Muscle layer of colon (tissue), 2 donors: ENCODE measurements around the gene MYRFL.

Experiments used
- H3K27ac ChIP-seq: one replicate; pipeline ENCODE4 v1.7.0; 2013; ENCODE audit warnings: low read depth, mild to moderate bottlenecking, low read length, moderate library complexity
- H3K27me3 ChIP-seq, 2 donors: one replicate each; pipeline ENCODE4 v1.7.0; 2013; ENCODE audit warnings: low read length in 2 of 2, mild to moderate bottlenecking in 2 of 2; ENCODE audit not compliant: insufficient read depth in 2 of 2, control insufficient read depth in 1 of 2
- H3K36me3 ChIP-seq: one replicate; pipeline ENCODE4 v1.7.0; 2013; ENCODE audit warnings: mild to moderate bottlenecking, low read length; ENCODE audit not compliant: insufficient read depth
- H3K4me1 ChIP-seq: one replicate; pipeline ENCODE4 v1.7.0; 2013; ENCODE audit warnings: mild to moderate bottlenecking, low read length; ENCODE audit not compliant: insufficient read depth
- H3K4me3 ChIP-seq, 2 donors: one replicate each; pipeline ENCODE4 v1.7.0; 2013; ENCODE audit warnings: low read length in 2 of 2, low read depth in 1 of 2, mild to moderate bottlenecking in 1 of 2, moderate library complexity in 1 of 2
- H3K9ac ChIP-seq: one replicate; pipeline ENCODE4 v1.7.0; 2013; ENCODE audit warnings: low read length
- H3K9me3 ChIP-seq: one replicate; pipeline ENCODE4 v1.7.0; 2013; ENCODE audit warnings: mild to moderate bottlenecking, low read length
- donor health status: abdominal sarcoma.
- donor health status: Adenocarcinoma of cecum.

The MYRFL gene

DNA sequence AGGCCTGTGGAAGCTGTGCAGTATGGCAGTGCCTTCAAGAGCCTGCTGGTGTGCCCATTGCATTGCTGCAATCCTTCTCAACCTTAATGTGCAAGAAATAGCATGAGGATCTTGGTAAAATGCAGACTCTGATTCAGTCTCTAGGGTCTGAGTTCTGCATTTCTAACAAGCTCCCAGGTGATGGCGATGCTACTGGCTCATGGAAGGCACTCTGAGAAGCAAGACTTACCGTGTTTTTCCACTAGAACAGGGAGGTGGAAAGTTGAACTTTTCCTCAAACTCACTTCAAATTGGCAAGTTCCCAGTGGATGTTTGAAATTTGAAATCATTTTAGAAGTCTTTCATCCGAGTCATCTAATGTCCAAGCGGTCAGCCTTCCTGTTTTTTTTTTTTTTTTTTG, 55.5 kb downstream of the MYRFL start:
- H3K4me1 ChIP-seq, result no peaks in the 10 kb centered on the region
- no peak overlapping the region for H3K27ac ChIP-seq
- no peaks in the 10 kb centered on the region for H3K36me3 ChIP-seq
- no peaks in the 10 kb centered on the region for H3K9me3 ChIP-seq
- H3K27me3 ChIP-seq, result peaks cover 0 to 6% of the 10 kb centered on the region in 2 donors
- H3K9ac ChIP-seq, result no peak overlapping the region
- H3K4me3 ChIP-seq, result no peak overlapping the region

DNA sequence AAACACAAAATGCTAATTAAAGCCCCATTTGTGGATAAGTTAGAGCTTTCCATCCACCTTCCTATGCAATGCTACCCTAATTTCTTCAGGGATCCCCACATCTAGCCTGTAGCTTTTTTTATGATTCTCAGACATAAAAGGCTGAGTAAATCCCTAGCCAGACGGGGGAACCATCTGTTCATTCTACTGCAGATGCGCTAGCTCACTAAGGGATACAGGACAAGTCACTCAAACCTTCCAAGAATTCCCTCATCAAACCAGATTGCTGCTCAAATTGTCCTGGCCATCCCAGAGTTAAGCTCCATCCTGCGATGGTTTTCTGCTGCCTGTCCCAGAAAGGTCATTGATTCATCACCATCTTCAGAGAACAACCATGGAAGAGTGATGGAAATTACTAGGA, 56.7 kb downstream of the MYRFL start:
- Histone ChIP-seq H3K36me3 (no peaks in the 10 kb centered on the region), H3K27me3 (peaks cover 0 to 6% of the 10 kb centered on the region in 2 donors), H3K27ac (no peak overlapping the region), H3K4me3 (no peak overlapping the region), H3K9ac (no peak overlapping the region), H3K9me3 (no peaks in the 10 kb centered on the region), H3K4me1 (no peaks in the 10 kb centered on the region)

DNA sequence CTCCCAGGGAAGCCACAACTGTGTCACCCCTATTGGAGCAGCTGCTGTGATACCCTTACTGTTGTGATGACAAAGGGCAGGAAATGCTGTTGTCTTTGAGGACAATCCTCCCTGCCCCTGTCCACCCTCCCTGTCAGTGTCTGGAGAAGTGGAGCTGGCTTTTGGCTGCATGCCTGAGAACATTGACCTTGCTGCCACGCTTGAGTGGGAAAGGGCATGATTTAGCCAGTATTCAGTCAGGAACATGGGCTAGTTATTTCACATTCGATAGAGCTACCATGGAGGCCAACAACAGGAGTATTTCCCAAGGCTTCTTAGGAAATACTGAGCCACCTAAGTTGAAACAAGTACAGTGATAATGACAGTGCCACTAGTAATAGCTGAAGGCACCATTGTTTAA, 59.4 kb downstream of the MYRFL start:
- Histone ChIP-seq H3K36me3 (no peaks in the 10 kb centered on the region), H3K9ac (no peak overlapping the region), H3K4me3 (no peak overlapping the region), H3K9me3 (no peaks in the 10 kb centered on the region), H3K27ac (no peak overlapping the region), H3K27me3 (no peaks in the 10 kb centered on the region), H3K4me1 (no peaks in the 10 kb centered on the region)

DNA sequence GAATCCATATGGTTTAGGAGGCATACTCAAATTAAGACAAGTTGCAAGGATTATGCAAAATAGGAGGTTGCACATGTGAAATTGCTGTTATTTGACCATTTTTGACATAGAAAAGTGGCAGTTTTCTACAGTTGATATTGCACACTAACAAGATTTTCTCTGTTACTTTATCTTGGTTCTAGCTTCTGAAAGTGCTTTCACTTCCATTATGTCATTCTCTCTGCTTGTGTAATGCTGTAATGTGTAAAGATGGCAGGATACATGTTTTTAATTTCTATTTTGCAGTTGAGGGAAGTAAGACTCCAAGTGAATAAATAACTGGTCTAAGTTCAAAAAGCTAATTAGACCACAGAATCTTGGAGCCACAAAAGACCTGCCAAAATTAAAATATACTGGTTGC, 60.6 kb downstream of the MYRFL start:
- H3K27ac ChIP-seq, result no peak overlapping the region
- no peaks in the 10 kb centered on the region for H3K36me3 ChIP-seq

DNA sequence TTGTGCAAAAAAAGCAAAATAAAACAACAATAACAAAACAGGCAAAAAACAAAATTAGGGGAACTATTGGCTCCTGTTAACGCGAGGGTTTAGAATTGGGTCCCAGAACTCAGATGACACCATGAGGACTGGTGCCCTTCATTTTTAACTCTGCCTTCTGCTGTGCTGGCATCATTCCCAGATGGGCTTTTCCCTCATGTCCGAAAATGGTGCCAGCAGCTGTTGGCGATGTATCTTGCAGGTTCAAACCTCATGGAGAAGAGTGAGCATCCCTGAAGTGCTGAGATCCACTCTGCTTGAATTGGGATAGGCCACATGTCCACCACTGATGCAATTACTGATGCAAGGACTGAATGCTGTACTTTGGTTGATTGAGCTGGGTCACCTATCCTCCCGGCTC, 61.1 kb downstream of the MYRFL start:
- H3K9me3 ChIP-seq, result no peaks in the 10 kb centered on the region
- no peaks in the 10 kb centered on the region for H3K4me1 ChIP-seq
- H3K27me3 ChIP-seq, result no peaks in the 10 kb centered on the region
- no peak overlapping the region for H3K9ac ChIP-seq
- H3K36me3 ChIP-seq, result no peaks in the 10 kb centered on the region
- H3K4me3 ChIP-seq, result no peak overlapping the region
- H3K27ac ChIP-seq, result no peak overlapping the region

More for the DNA sequence above, 60.6 kb downstream of the MYRFL start:
- Histone ChIP-seq H3K4me1 (no peaks in the 10 kb centered on the region), H3K9me3 (no peaks in the 10 kb centered on the region), H3K27me3 (no peaks in the 10 kb centered on the region), H3K4me3 (no peak overlapping the region), H3K9ac (no peak overlapping the region)

DNA sequence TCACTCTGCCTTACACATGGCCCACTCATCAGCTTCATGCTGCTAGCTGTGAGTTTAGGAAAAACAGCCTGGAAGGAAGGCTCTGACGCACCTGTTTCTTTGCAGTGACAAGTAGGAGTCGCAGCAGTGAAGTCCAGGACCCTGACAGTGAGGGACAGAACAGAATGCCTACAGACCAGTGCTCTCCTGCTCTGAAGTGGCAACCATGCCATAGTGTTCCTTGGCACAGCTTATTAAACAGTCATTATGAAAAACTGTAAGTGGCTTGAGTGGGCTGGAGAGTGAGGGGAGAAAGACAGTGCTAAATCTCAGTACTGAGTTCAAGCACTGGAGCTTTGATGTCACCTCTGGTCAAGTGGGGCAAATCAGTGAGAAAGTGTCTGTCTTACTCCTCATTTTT, 61.7 kb downstream of the MYRFL start:
- Histone ChIP-seq H3K4me1 (no peaks in the 10 kb centered on the region), H3K9me3 (no peaks in the 10 kb centered on the region), H3K4me3 (no peak overlapping the region), H3K9ac (no peak overlapping the region), H3K27ac (no peak overlapping the region), H3K36me3 (no peaks in the 10 kb centered on the region), H3K27me3 (no peaks in the 10 kb centered on the region)

DNA sequence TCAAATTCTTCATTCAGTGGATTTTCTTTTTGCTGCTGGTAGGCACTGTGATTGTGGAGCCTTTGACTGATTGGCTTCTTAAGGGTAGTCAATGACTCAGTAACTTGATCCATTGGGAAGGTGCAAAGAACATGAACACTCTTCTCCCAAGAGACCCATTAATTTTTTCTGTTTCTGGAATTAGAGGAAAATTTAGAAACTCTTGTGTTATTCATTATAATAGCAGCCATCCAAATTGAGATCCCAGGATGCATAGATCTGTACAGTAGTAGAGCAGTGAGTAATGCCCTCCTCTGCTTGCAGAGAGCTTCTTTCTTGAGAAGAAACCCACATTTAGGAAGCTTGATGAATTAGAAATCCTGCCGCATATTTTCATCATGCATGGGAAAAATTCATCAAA, 63.9 kb downstream of the MYRFL start:
- no peak overlapping the region for H3K4me3 ChIP-seq

DNA sequence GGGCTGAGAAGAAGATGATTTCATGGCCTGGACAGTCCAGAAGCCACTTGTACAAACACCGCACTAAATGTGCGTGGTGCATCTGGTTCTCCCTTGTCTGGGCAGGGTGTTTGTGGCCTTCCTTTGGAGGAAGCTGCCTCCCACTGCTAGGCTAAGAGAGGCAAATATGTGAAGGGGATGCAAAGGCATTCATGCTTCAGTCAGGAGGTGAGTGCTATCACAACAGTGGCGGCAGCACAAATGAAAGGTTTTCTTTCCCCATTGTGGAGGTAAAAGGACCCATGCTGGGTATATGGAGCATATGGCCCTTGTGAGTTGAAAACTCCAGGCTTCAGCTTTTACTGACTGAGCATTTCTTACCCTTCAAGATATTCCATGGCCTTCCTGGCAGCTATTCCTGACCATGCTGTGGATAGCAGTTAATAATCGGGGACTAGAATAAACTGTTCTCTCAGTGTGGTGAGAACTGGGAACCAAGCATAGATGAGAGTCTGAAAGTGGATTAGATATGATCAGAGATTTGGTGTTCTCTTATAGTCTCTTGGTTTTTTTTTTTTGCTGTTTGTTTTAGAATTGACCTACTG, 69.9 kb downstream of the MYRFL start:
- Histone ChIP-seq H3K4me1 (peaks cover 4% of the 10 kb centered on the region), H3K9me3 (no peaks in the 10 kb centered on the region), H3K27ac (no peak overlapping the region)

More for the DNA sequence above, 63.9 kb downstream of the MYRFL start:
- no peaks in the 10 kb centered on the region for H3K27me3 ChIP-seq
- H3K36me3 ChIP-seq, result no peaks in the 10 kb centered on the region
- no peak overlapping the region for H3K9ac ChIP-seq
- H3K4me1 ChIP-seq, result no peaks in the 10 kb centered on the region
- no peak overlapping the region for H3K27ac ChIP-seq
- no peaks in the 10 kb centered on the region for H3K9me3 ChIP-seq

DNA sequence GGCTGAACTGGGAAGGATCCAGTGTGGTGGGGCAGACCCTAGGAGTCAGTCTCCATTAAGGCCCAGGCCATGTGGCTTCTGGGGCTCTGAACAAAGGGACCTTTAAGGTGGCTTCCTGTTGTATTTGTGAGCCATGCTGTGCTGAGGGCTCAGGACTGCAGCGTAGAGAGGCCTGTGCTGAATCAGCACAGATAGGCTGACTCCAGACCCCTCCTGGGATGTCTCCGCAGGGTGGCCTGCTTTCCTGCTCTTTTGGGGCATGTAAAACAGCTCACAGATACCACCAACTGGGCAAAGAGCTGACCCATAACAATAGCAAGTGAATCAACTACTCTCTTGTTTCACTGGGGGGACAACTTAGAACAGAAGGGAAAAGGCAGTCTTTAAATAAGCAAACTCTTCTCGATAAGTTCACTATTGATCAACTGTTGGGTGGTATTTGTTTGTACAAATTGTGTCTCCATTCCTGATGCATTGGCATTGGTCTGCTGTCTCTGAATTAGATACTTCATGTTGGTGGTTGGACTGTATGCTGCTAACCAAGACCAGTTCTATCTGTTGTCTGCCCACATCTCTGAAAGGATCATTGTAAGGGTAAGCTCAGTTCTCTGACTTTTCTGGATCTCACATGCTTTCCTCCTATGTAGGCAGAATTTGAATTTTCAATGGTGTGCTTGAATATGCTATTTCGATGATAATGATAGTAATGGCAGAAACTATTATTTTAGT, 71.8 kb downstream of the MYRFL start:
- Histone ChIP-seq H3K4me1 (peaks cover 4% of the 10 kb centered on the region), H3K9ac (no peak overlapping the region), H3K27ac (no peak overlapping the region), H3K4me3 (no peak overlapping the region), H3K27me3 (no peaks in the 10 kb centered on the region), H3K36me3 (no peaks in the 10 kb centered on the region), H3K9me3 (no peaks in the 10 kb centered on the region)

More for the DNA sequence above, 69.9 kb downstream of the MYRFL start:
- Histone ChIP-seq H3K9ac (no peak overlapping the region), H3K36me3 (no peaks in the 10 kb centered on the region), H3K27me3 (no peaks in the 10 kb centered on the region), H3K4me3 (no peak overlapping the region)

DNA sequence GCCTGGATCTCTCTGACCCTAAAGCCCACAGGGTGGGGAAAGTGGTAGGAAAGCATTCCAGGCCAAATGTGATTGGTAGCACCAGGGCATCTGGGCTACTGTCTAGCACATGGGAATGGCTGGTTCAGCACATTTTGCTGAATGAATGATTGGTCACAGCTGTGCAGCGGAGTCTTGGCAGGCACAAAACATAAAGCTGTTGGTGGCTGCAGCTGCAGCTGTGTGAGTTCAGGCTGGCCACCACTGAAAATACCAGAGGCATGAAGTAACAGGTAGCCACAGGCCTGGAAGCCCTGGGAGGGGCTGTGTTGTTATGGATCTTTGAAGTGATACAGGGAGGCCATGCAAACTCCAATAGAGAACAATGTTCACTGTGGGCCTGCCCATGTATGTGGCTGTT, 72.7 kb downstream of the MYRFL start:
- Histone ChIP-seq H3K4me3 (no peak overlapping the region), H3K27me3 (no peaks in the 10 kb centered on the region), H3K4me1 (peaks cover 4% of the 10 kb centered on the region), H3K9ac (no peak overlapping the region), H3K36me3 (no peaks in the 10 kb centered on the region), H3K27ac (no peak overlapping the region), H3K9me3 (no peaks in the 10 kb centered on the region)

DNA sequence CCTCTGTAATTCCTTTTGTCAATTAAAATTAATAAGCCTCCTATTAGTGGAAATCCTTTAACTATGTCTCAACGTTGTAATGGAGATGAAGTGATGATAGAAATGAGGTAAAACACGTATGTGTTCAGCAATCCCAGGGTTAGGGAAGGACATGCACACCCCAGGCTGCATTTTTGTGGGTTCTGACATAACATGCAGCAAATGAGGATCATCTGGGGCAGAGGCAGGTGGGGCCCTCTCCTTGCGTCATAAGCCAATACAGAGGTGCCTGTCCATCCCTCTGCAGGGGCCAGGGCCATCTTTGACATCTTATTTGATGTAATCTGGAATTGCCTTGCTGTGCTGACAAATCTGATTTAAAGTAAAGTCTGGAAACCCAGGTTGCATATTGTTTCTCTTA, 73.2 kb downstream of the MYRFL start:
- no peaks in the 10 kb centered on the region for H3K9me3 ChIP-seq
- H3K27me3 ChIP-seq, result no peaks in the 10 kb centered on the region
- no peaks in the 10 kb centered on the region for H3K36me3 ChIP-seq
- no peak overlapping the region for H3K9ac ChIP-seq
- H3K4me1 ChIP-seq, result peaks cover 4% of the 10 kb centered on the region
- no peak overlapping the region for H3K27ac ChIP-seq
- H3K4me3 ChIP-seq, result no peak overlapping the region

DNA sequence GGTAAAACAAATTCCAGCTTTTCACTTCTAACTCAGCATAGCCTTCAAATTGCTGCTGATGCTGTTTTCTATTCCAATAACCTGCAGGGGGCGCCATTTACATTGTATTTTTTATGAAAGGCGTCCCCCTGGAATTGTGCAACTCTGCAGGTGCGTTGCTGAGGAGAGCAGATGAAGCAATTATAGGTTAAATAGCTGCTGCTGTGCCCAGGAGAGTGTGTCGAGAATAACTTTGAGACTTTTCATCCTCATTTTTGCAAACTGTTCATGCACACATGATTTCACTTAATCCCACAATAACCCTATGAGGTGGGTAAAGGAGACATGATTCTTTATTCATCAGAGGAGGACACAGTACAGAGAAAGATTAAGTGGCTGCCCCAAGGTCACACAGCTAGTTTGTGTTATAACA, 75.7 kb downstream of the MYRFL start:
- H3K4me3 ChIP-seq, result no peak overlapping the region
- no peaks in the 10 kb centered on the region for H3K27me3 ChIP-seq
- H3K27ac ChIP-seq, result no peak overlapping the region

More for the DNA sequence above, 75.7 kb downstream of the MYRFL start:
- H3K9ac ChIP-seq, result no peak overlapping the region
- peaks cover 4% of the 10 kb centered on the region for H3K4me1 ChIP-seq
- no peaks in the 10 kb centered on the region for H3K9me3 ChIP-seq
- no peaks in the 10 kb centered on the region for H3K36me3 ChIP-seq
